HG02840 (cell line): Measurements from ENCODE around the gene RERE.

Experiments
- ATAC-seq: cut with Tn5 transposase; IDR thresholded peaks from one replicate; pipeline ENCODE4 v1.9.1; 2021; ENCODE audit warnings: mild to moderate bottlenecking, moderate library complexity, moderate number of reproducible peaks; ENCODE audit not compliant: unreplicated experiment, low FRiP score

RERE gene

GRCh38 chr1:8764293-8764937 lies 53.0 kb downstream of the RERE start:
- no peak for ATAC-seq

- ATAC-seq, result no peak
Observed at GRCh38 chr1:8763888-8764287, 53.6 kb downstream of the RERE start.

GRCh38 chr1:8754993-8755392 lies 62.4 kb downstream of the RERE start:
- no peak for ATAC-seq

- no peak for ATAC-seq
Observed at GRCh38 chr1:8754247-8754650, 63.2 kb downstream of the RERE start.

- ATAC-seq, result no peak
Observed at GRCh38 chr1:8753736-8754135, 63.7 kb downstream of the RERE start.

- no peak for ATAC-seq
Observed at GRCh38 chr1:8752921-8753713, 64.3 kb downstream of the RERE start.

- no peak for ATAC-seq
Observed at GRCh38 chr1:8752411-8752810, 65.0 kb downstream of the RERE start.

- ATAC-seq, result no peak
Observed at GRCh38 chr1:8751984-8752383, 65.5 kb downstream of the RERE start.

GRCh38 chr1:8747879-8748825 lies 69.3 kb downstream of the RERE start:
- ATAC-seq, result no peak

- no peak for ATAC-seq
Observed at GRCh38 chr1:8746554-8746953, 70.9 kb downstream of the RERE start.

- no peak for ATAC-seq
Observed at GRCh38 chr1:8745749-8746390, 71.6 kb downstream of the RERE start.

- ATAC-seq, result no peak
Observed at GRCh38 chr1:8745346-8745745, 72.1 kb downstream of the RERE start.

- no peak for ATAC-seq
Observed at GRCh38 chr1:8742022-8742924, 75.2 kb downstream of the RERE start.

GRCh38 chr1:8740034-8740449 lies 77.4 kb downstream of the RERE start:
- ATAC-seq, result no peak

GRCh38 chr1:8739377-8739776 lies 78.1 kb downstream of the RERE start:
- ATAC-seq, result no peak

- no peak for ATAC-seq
Observed at GRCh38 chr1:8736927-8737326, 80.5 kb downstream of the RERE start.

- ATAC-seq, result no peak
Observed at GRCh38 chr1:8733484-8733883, 84.0 kb downstream of the RERE start.

- ATAC-seq, result no peak
Observed at GRCh38 chr1:8731162-8731561, 86.3 kb downstream of the RERE start.

GRCh38 chr1:8728464-8728863 lies 89.0 kb downstream of the RERE start:
- ATAC-seq, result no peak
